HepG2 (cell line): ENCODE data around the gene CYB5R2. TPM values are rescaled to one million over a fixed set of nuclear protein-coding genes. Genes with fewer than 3 reads are reported as not detected.

Experiments
- FOXP1 ChIP-seq, 2 experiments: fragments of 450-650 bp in 1 of 2; IDR thresholded peaks; 2 replicates each; pipeline ENCODE4 v1.6.1; 2017 to 2018; ENCODE audit warnings: antibody characterized with exemption in 1 of 2
- RAD21 ChIP-seq: fragments of 450-650 bp; formaldehyde crosslinking; IDR thresholded peaks from 2 replicates; pipeline ENCODE4 v1.5.0; 2020; ENCODE audit warnings: mild to moderate bottlenecking
- YEATS4 ChIP-seq: sonication (generic); formaldehyde crosslinking; IDR thresholded peaks from 2 replicates; pipeline ENCODE4 v1.4.0; 2020; ENCODE audit warnings: missing genetic modification reagents, borderline replicate concordance
- ZBTB42 ChIP-seq: sonication (generic); formaldehyde crosslinking; IDR thresholded peaks from 2 replicates; pipeline ENCODE4 v1.5.0; 2020; ENCODE audit warnings: mild to moderate bottlenecking, missing genetic modification reagents
- ZNF564 ChIP-seq: sonication (generic); formaldehyde crosslinking; IDR thresholded peaks from 2 replicates; pipeline ENCODE4 v1.8.1; 2023; ENCODE audit warnings: mild to moderate bottlenecking, missing genetic modification reagents
- ZNF569 ChIP-seq: sonication (generic); formaldehyde crosslinking; IDR thresholded peaks from 2 replicates; pipeline ENCODE4 v1.5.0; 2020; ENCODE audit warnings: mild to moderate bottlenecking, missing genetic modification reagents, moderate library complexity, borderline replicate concordance
- ZNF644 ChIP-seq: IDR thresholded peaks from 2 replicates; pipeline ENCODE4 v1.6.1; 2016; ENCODE audit warnings: low read depth
- ZNF770 ChIP-seq: sonication (generic); formaldehyde crosslinking; IDR thresholded peaks from 2 replicates; pipeline ENCODE4 v1.5.0; 2020; ENCODE audit warnings: mild to moderate bottlenecking, missing genetic modification reagents
- ZSCAN5A ChIP-seq: sonication (generic); formaldehyde crosslinking; IDR thresholded peaks from 2 replicates; pipeline ENCODE4 v1.8.0; 2022; ENCODE audit warnings: mild to moderate bottlenecking, missing genetic modification reagents, borderline replicate concordance
- polyA plus RNA-seq, 8 experiments: library from polyadenylated mRNA; depleted of rRNA in 3 of 8; stranded (reverse) in 7 of 8; unstranded in 1 of 8; fragments of >200 nt; fragmentation: Illumina TruSeq in 4 of 8; extraction: Trizol in 4 of 8; gene quantifications; 2 replicates each; pipeline versions ENCODE4 v1.2.1 to v1.2.3, GENCODE V29; 2011 to 2016; ENCODE audit warnings: low read depth in 4 of 8, missing spikeins in 1 of 8, mixed read lengths in 1 of 8; ENCODE audit not compliant: insufficient read depth in 1 of 8
- total RNA-seq, 5 experiments: library from RNA; depleted of rRNA; stranded (reverse); fragments of >200 nt; fragmentation: Illumina TruSeq; extraction: Trizol; gene quantifications; 2 replicates each; pipeline ENCODE4 v1.2.3, GENCODE V29; 2016; ENCODE audit warnings: low read depth in 1 of 5
- TF ChIP-seq, protein P1 (sequence below): fragments of 450-650 bp; IDR thresholded peaks from 2 replicates; pipeline ENCODE4 v1.6.1; 2017; ENCODE audit warnings: mild to moderate bottlenecking
- TF ChIP-seq, protein P2 (sequence below): IDR thresholded peaks from 2 replicates; pipeline ENCODE4 v1.6.1; 2016; ENCODE audit warnings: missing compliant biosample characterization, missing genetic modification reagents, borderline replicate concordance
- TF ChIP-seq, protein P3 (sequence below): sonication (generic); formaldehyde crosslinking; IDR thresholded peaks from 2 replicates; pipeline ENCODE4 v1.5.1; 2020; ENCODE audit warnings: mild to moderate bottlenecking, missing genetic modification reagents, moderate library complexity
- TF ChIP-seq, protein P4 (sequence below): sonication (generic); formaldehyde crosslinking; IDR thresholded peaks from 2 replicates; pipeline ENCODE4 v1.4.0; 2020; ENCODE audit warnings: missing genetic modification reagents

Gene CYB5R2
- total and polyA plus RNA-seq, 2 of the 13 experiments (the other 11 are each of a cell fraction or from before 2014, with no cell fraction given), result 0.40 to 0.51 TPM

- TF ChIP-seq ZNF770 (CRISPR knock-in tag) (no peak), RAD21 (CRISPR knock-in tag) (peak; percentile 79), ZBTB42 (CRISPR knock-in tag) (no peak), ZNF569 (CRISPR knock-in tag) (no peak), ZSCAN5A (CRISPR knock-in tag) (no peak), FOXP1 (IDR thresholded peaks at IDR 0.05) (no peak), FOXP1 (CRISPR knock-in tag; IDR thresholded peaks at IDR 0.05) (no peak), YEATS4 (CRISPR knock-in tag) (no peak), ZNF644 (CRISPR knock-in tag) (no peak), ZNF564 (no peak)
- TF ChIP-seq, protein P1, sequence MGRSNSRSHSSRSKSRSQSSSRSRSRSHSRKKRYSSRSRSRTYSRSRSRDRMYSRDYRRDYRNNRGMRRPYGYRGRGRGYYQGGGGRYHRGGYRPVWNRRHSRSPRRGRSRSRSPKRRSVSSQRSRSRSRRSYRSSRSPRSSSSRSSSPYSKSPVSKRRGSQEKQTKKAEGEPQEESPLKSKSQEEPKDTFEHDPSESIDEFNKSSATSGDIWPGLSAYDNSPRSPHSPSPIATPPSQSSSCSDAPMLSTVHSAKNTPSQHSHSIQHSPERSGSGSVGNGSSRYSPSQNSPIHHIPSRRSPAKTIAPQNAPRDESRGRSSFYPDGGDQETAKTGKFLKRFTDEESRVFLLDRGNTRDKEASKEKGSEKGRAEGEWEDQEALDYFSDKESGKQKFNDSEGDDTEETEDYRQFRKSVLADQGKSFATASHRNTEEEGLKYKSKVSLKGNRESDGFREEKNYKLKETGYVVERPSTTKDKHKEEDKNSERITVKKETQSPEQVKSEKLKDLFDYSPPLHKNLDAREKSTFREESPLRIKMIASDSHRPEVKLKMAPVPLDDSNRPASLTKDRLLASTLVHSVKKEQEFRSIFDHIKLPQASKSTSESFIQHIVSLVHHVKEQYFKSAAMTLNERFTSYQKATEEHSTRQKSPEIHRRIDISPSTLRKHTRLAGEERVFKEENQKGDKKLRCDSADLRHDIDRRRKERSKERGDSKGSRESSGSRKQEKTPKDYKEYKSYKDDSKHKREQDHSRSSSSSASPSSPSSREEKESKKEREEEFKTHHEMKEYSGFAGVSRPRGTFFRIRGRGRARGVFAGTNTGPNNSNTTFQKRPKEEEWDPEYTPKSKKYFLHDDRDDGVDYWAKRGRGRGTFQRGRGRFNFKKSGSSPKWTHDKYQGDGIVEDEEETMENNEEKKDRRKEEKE, result no peak
- TF ChIP-seq, protein P2, sequence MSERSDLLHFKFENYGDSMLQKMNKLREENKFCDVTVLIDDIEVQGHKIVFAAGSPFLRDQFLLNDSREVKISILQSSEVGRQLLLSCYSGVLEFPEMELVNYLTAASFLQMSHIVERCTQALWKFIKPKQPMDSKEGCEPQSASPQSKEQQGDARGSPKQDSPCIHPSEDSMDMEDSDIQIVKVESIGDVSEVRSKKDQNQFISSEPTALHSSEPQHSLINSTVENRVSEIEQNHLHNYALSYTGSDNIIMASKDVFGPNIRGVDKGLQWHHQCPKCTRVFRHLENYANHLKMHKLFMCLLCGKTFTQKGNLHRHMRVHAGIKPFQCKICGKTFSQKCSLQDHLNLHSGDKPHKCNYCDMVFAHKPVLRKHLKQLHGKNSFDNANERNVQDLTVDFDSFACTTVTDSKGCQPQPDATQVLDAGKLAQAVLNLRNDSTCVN (CRISPR knock-in tag), result no peak
- TF ChIP-seq, protein P3, sequence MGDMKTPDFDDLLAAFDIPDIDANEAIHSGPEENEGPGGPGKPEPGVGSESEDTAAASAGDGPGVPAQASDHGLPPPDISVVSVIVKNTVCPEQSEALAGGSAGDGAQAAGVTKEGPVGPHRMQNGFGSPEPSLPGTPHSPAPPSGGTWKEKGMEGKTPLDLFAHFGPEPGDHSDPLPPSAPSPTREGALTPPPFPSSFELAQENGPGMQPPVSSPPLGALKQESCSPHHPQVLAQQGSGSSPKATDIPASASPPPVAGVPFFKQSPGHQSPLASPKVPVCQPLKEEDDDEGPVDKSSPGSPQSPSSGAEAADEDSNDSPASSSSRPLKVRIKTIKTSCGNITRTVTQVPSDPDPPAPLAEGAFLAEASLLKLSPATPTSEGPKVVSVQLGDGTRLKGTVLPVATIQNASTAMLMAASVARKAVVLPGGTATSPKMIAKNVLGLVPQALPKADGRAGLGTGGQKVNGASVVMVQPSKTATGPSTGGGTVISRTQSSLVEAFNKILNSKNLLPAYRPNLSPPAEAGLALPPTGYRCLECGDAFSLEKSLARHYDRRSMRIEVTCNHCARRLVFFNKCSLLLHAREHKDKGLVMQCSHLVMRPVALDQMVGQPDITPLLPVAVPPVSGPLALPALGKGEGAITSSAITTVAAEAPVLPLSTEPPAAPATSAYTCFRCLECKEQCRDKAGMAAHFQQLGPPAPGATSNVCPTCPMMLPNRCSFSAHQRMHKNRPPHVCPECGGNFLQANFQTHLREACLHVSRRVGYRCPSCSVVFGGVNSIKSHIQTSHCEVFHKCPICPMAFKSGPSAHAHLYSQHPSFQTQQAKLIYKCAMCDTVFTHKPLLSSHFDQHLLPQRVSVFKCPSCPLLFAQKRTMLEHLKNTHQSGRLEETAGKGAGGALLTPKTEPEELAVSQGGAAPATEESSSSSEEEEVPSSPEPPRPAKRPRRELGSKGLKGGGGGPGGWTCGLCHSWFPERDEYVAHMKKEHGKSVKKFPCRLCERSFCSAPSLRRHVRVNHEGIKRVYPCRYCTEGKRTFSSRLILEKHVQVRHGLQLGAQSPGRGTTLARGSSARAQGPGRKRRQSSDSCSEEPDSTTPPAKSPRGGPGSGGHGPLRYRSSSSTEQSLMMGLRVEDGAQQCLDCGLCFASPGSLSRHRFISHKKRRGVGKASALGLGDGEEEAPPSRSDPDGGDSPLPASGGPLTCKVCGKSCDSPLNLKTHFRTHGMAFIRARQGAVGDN (CRISPR knock-in tag), result peak; percentile 70
- TF ChIP-seq, protein P4, sequence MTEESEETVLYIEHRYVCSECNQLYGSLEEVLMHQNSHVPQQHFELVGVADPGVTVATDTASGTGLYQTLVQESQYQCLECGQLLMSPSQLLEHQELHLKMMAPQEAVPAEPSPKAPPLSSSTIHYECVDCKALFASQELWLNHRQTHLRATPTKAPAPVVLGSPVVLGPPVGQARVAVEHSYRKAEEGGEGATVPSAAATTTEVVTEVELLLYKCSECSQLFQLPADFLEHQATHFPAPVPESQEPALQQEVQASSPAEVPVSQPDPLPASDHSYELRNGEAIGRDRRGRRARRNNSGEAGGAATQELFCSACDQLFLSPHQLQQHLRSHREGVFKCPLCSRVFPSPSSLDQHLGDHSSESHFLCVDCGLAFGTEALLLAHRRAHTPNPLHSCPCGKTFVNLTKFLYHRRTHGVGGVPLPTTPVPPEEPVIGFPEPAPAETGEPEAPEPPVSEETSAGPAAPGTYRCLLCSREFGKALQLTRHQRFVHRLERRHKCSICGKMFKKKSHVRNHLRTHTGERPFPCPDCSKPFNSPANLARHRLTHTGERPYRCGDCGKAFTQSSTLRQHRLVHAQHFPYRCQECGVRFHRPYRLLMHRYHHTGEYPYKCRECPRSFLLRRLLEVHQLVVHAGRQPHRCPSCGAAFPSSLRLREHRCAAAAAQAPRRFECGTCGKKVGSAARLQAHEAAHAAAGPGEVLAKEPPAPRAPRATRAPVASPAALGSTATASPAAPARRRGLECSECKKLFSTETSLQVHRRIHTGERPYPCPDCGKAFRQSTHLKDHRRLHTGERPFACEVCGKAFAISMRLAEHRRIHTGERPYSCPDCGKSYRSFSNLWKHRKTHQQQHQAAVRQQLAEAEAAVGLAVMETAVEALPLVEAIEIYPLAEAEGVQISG, result no peak
These were observed 15.8 kb downstream of the CYB5R2 start (continued) for GRCh38 chr11:7657306-7658025.
